ENCODE data around the gene LRP4.

Gene LRP4

GRCh38 chr11:46912526-46913150 lies 5.7 kb downstream of the LRP4 start:
- ATAC-seq, result no peak
- TF ChIP-seq SNAI2 (CRISPR knock-in tag; IDR thresholded peaks at IDR 0.05) (no peak), ZNF565 (CRISPR knock-in tag; conservative IDR thresholded peaks at IDR 0.05; ENCODE audit: low read depth) (no peak), ZNF70 (CRISPR knock-in tag; IDR thresholded peaks at IDR 0.05) (no peak), BACH2 (CRISPR knock-in tag; IDR thresholded peaks at IDR 0.05; ENCODE audit: borderline replicate concordance) (no peak), POU6F1 (CRISPR knock-in tag; IDR thresholded peaks at IDR 0.05; ENCODE audit: borderline replicate concordance, low read depth) (no peak), OSR1 (CRISPR knock-in tag; IDR thresholded peaks at IDR 0.05) (no peak), CSRNP3 (CRISPR knock-in tag; IDR thresholded peaks at IDR 0.05) (no peak), ZNF8 (CRISPR knock-in tag; IDR thresholded peaks at IDR 0.05) (no peak), ZFP30 (CRISPR knock-in tag; IDR thresholded peaks at IDR 0.05) (no peak), RARB (CRISPR knock-in tag; IDR thresholded peaks at IDR 0.05) (no peak)
- TF ChIP-seq, protein P1, sequence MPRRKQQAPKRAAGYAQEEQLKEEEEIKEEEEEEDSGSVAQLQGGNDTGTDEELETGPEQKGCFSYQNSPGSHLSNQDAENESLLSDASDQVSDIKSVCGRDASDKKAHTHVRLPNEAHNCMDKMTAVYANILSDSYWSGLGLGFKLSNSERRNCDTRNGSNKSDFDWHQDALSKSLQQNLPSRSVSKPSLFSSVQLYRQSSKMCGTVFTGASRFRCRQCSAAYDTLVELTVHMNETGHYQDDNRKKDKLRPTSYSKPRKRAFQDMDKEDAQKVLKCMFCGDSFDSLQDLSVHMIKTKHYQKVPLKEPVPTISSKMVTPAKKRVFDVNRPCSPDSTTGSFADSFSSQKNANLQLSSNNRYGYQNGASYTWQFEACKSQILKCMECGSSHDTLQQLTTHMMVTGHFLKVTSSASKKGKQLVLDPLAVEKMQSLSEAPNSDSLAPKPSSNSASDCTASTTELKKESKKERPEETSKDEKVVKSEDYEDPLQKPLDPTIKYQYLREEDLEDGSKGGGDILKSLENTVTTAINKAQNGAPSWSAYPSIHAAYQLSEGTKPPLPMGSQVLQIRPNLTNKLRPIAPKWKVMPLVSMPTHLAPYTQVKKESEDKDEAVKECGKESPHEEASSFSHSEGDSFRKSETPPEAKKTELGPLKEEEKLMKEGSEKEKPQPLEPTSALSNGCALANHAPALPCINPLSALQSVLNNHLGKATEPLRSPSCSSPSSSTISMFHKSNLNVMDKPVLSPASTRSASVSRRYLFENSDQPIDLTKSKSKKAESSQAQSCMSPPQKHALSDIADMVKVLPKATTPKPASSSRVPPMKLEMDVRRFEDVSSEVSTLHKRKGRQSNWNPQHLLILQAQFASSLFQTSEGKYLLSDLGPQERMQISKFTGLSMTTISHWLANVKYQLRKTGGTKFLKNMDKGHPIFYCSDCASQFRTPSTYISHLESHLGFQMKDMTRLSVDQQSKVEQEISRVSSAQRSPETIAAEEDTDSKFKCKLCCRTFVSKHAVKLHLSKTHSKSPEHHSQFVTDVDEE (CRISPR knock-in tag; IDR thresholded peaks at IDR 0.05), result no peak

GRCh38 chr11:46907606-46908005 lies 10.7 kb downstream of the LRP4 start:
- no peak for ATAC-seq
- no peak for TF ChIP-seq ZFP30 (CRISPR knock-in tag; IDR thresholded peaks at IDR 0.05)
- TF ChIP-seq ISL1 (CRISPR knock-in tag; IDR thresholded peaks at IDR 0.05), result no peak

DNA sequence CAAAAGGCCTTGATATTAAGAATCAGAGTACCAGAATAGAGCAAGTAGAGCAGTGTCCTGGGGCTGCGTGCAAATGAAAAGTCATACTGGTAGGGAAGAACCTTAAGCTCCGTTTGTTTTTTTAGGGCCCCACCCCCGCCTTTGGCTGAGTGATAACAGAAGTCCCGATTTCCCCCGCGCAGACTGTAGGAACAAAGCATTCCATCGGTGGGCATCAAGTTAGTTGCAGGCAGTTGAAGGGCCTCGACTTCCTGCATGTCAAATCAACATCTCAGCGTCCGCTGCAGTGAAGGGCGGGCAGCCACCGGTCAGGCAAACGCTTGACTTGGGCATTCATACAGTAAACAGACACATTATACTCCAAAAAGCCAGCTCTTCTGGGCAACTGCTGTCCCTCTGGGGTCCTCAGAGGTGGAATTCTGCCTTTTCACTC lies 11.7 kb downstream of the LRP4 start:
- TF ChIP-seq ZC3H10 (CRISPR knock-in tag; IDR thresholded peaks at IDR 0.05) (no peak), TCF4 (CRISPR knock-in tag; IDR thresholded peaks at IDR 0.05; ENCODE audit: borderline replicate concordance) (no peak), SNAI2 (CRISPR knock-in tag; IDR thresholded peaks at IDR 0.05) (no peak), GLIS3 (CRISPR knock-in tag; IDR thresholded peaks at IDR 0.05) (no peak), ISL1 (CRISPR knock-in tag; IDR thresholded peaks at IDR 0.05) (no peak), ZNF70 (CRISPR knock-in tag; IDR thresholded peaks at IDR 0.05) (no peak), ZNF8 (CRISPR knock-in tag; IDR thresholded peaks at IDR 0.05) (no peak), BACH2 (CRISPR knock-in tag; IDR thresholded peaks at IDR 0.05; ENCODE audit: borderline replicate concordance) (no peak), TOX (CRISPR knock-in tag; IDR thresholded peaks at IDR 0.05; ENCODE audit: borderline replicate concordance) (no peak), ARNTL (CRISPR knock-in tag; IDR thresholded peaks at IDR 0.05; ENCODE audit: borderline replicate concordance, low read depth) (no peak), ZFP30 (CRISPR knock-in tag; IDR thresholded peaks at IDR 0.05) (no peak), PPARA (CRISPR knock-in tag; IDR thresholded peaks at IDR 0.05; ENCODE audit: borderline replicate concordance) (no peak), OSR1 (CRISPR knock-in tag; IDR thresholded peaks at IDR 0.05) (no peak), POU6F1 (CRISPR knock-in tag; IDR thresholded peaks at IDR 0.05; ENCODE audit: borderline replicate concordance, low read depth) (no peak), ZFP3 (CRISPR knock-in tag; IDR thresholded peaks at IDR 0.05) (no peak)
- TF ChIP-seq, protein P2, sequence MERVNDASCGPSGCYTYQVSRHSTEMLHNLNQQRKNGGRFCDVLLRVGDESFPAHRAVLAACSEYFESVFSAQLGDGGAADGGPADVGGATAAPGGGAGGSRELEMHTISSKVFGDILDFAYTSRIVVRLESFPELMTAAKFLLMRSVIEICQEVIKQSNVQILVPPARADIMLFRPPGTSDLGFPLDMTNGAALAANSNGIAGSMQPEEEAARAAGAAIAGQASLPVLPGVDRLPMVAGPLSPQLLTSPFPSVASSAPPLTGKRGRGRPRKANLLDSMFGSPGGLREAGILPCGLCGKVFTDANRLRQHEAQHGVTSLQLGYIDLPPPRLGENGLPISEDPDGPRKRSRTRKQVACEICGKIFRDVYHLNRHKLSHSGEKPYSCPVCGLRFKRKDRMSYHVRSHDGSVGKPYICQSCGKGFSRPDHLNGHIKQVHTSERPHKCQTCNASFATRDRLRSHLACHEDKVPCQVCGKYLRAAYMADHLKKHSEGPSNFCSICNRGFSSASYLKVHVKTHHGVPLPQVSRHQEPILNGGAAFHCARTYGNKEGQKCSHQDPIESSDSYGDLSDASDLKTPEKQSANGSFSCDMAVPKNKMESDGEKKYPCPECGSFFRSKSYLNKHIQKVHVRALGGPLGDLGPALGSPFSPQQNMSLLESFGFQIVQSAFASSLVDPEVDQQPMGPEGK (CRISPR knock-in tag; IDR thresholded peaks at IDR 0.05; ENCODE audit: borderline replicate concordance), result no peak
- TF ChIP-seq, protein P1 (CRISPR knock-in tag; IDR thresholded peaks at IDR 0.05), result no peak
- TF ChIP-seq, protein P3, sequence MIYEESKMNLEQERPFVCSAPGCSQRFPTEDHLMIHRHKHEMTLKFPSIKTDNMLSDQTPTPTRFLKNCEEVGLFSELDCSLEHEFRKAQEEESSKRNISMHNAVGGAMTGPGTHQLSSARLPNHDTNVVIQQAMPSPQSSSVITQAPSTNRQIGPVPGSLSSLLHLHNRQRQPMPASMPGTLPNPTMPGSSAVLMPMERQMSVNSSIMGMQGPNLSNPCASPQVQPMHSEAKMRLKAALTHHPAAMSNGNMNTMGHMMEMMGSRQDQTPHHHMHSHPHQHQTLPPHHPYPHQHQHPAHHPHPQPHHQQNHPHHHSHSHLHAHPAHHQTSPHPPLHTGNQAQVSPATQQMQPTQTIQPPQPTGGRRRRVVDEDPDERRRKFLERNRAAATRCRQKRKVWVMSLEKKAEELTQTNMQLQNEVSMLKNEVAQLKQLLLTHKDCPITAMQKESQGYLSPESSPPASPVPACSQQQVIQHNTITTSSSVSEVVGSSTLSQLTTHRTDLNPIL (CRISPR knock-in tag; IDR thresholded peaks at IDR 0.05; ENCODE audit: low read depth), result no peak
- no peak for ATAC-seq
